Activated CD4-positive, alpha-beta memory T cell treated with anti-CD3 and anti-CD28 coated beads for 36 hours (primary cell): ENCODE results near the gene EFNA3. TPM values are rescaled to one million over a fixed set of nuclear protein-coding genes. Genes with fewer than 3 reads are reported as not detected.
"Not testable (repeated sequence)": the region's sequence is repeated elsewhere in the genome, so short reads cannot be mapped to it uniquely, and the experiment has no call there.

Experiments used
- CTCF ChIA-PET: fragments of 350-600 bp; sonication (Branson Sonifier 250); formaldehyde crosslinking; loops from one replicate; lab custom pipeline; 2021; ENCODE audit warnings: antibody characterized with exemption, inconsistent platforms; lab: Charles Lee
- POLR2A ChIA-PET: fragments of 350-600 bp; sonication (Branson Sonifier 250); formaldehyde crosslinking; loops from one replicate; lab custom pipeline; 2021; ENCODE audit warnings: antibody characterized with exemption; lab: Charles Lee
- DNase-seq: peaks from one replicate; pipeline ENCODE4 v3.0.0-alpha.2; 2020
- H3K27ac Mint-ChIP-seq: one replicate; pipeline ENCODE4 v1.8.0; 2021; ENCODE audit warnings: mixed read lengths
- H3K27me3 Mint-ChIP-seq: one replicate; pipeline ENCODE4 v1.8.0; 2021; ENCODE audit warnings: mixed read lengths
- H3K36me3 Mint-ChIP-seq: one replicate; pipeline ENCODE4 v1.8.0; 2021; ENCODE audit warnings: mixed read lengths
- H3K4me1 Mint-ChIP-seq: one replicate; pipeline ENCODE4 v1.8.0; 2021; ENCODE audit warnings: low read depth, mixed read lengths
- H3K4me3 Mint-ChIP-seq: one replicate; pipeline ENCODE4 v1.8.0; 2021; ENCODE audit warnings: mild to moderate bottlenecking, mixed read lengths
- H3K9me3 Mint-ChIP-seq: one replicate; pipeline ENCODE4 v1.8.0; 2021; ENCODE audit warnings: mixed read lengths
- intact Hi-C: fragments of 100-400 bp; cut with micrococcal nuclease; formaldehyde crosslinking; loops from one replicate; pipeline ENCODE4 v1.15.1; 2023
- total RNA-seq, 2 experiments: library from RNA; stranded (reverse); gene quantifications; one replicate each; pipeline ENCODE4 v1.2.3, GENCODE V29; 2021

The EFNA3 gene
- total RNA-seq, 2 experiments from 2014 or later: 2.4 to 2.6 TPM

DNA sequence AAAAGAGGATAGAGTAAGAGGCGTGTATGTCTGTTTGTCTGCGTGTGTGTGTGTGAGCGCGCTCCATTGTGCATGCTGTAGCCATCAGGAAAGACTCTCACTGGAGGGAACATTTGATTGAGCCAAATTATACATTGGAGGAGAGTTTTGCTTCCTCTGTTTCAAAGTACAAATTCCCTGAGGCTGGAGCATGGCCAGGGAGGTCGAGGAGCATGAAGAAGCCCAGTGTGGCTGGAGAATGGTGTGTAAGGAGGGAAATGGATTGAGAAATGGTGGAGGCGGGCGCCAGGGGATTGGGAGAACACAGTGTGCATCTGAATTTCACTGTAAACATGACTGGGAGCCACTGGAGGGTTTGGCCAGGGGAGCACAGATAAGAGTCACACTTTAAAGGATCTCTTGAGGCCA is 27.0 kb downstream of the EFNA3 start:
- Mint-ChIP-seq H3K4me3 (no peak overlapping the region), H3K27ac (no peak overlapping the region), H3K4me1 (no peaks in the 10 kb centered on the region), H3K36me3 (no peaks in the 10 kb centered on the region), H3K9me3 (no peaks in the 10 kb centered on the region), H3K27me3 (no peaks in the 10 kb centered on the region)
- POLR2A ChIA-PET: no interaction called here
- intact Hi-C loops: no loop called here
- no peak for DNase-seq
- CTCF ChIA-PET: no interaction called here

DNA sequence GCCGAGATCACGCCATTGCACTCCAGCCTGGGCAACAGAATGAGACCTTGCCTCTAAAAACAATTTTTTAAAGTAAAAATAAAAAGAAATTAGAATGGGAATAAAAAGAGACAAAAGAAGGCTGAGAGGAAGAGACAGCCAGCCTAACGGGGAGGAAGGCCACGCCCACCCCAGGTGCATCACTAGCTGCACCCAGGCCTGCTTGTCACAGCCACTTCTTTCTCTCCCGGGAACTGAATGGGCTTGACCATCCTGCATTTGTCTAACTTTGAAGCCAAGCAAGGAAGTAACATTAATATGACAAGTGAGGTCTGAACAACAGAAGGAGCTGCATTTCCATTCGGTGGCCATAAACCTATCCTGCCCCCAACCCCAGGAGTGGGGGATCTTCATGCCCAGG is 28.2 kb downstream of the EFNA3 start:
- no peak overlapping the region for H3K27ac Mint-ChIP-seq
- no peaks in the 10 kb centered on the region for H3K9me3 Mint-ChIP-seq
- H3K4me3 Mint-ChIP-seq: no peak overlapping the region
- no peaks in the 10 kb centered on the region for H3K36me3 Mint-ChIP-seq
- H3K27me3 Mint-ChIP-seq: no peaks in the 10 kb centered on the region
- no peaks in the 10 kb centered on the region for H3K4me1 Mint-ChIP-seq
- no peak for DNase-seq
- intact Hi-C loops: no loop called here
- ChIA-PET POLR2A (no interaction called here), CTCF (interaction anchor here (1.0 to 1.6 kb wide), 5 partner anchors 9 to 61 kb away, joined by 3 to 6 read pairs (median 4); no protein-coding TSS in a partner anchor)

DNA sequence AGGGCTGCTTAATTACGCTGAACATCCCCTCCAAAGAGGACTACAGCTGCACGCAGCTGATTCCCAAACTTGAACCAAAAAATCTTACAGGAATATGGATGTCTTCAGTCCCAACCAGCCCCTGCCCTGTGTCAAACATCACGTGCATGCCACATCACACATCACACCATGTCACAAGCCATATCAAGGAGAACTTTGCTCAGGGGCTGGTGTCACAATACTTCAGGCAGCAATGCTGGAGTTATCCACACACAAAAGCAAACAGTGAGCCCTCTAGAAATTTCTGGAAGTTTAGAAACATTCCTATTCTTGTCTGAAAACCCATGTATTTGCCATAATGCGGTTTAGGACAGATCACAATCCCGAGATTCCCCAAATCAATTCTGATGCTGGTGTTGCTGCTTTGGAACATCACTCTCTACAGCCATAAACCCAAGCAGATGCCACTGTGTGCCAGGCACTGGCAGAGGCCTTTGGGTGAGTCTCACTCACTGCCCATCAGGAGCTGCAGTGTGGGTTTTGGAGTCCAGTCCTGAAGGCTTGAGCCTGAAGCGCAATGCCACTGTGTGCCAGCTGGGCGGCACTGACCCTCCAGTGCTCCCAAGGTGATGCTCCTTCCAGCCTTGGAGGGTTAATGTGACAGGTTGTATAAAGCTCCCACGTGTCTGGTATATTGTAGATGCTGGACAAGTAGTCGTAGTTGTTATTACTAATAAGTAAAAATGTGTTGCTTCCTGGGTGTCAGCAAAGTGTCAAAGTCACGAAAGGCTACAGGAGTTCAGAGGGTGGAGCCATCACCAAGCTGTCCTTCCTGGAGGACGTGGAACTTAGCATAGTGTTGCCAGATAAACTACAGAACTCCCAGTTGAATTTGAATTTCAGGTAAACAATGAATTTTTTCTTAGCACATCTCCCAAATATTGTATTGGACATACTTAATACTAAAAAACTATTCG is 28.9 kb downstream of the EFNA3 start:
- CTCF ChIA-PET: interaction anchor here (1.0 to 1.6 kb wide), 6 partner anchors 8 to 70 kb away, joined by 3 to 6 read pairs (median 4); no protein-coding TSS in a partner anchor
- no peaks in the 10 kb centered on the region for H3K4me1 Mint-ChIP-seq
- no peak overlapping the region for H3K4me3 Mint-ChIP-seq
- no peak for DNase-seq
- POLR2A ChIA-PET: no interaction called here
- no peaks in the 10 kb centered on the region for H3K36me3 Mint-ChIP-seq
- intact Hi-C loops: no loop called here
- no peak overlapping the region for H3K27ac Mint-ChIP-seq
- H3K9me3 Mint-ChIP-seq: no peaks in the 10 kb centered on the region
- H3K27me3 Mint-ChIP-seq: no peaks in the 10 kb centered on the region

DNA sequence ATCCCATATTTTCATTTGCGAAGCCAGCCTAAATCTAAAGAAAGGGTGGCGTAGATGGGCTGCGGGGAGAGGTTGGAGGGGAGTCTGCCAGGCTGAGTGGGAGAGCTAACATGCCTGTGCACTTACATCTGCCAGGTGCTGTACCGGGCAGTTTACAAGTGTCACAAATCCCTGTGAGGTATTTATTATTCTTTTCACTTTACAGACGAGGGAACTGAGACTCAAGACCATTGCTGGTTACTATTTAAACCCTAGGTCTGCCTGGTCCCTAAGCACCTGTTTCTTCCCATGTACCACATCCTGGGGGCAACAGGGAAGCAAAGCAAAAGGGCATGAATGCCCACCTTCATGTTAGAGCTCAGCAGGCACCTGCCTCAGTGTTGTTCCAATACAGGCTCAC is 29.7 kb downstream of the EFNA3 start:
- Mint-ChIP-seq H3K4me1 (no peaks in the 10 kb centered on the region), H3K27ac (no peak overlapping the region)
- CTCF ChIA-PET: interaction anchor here (1.3 to 1.6 kb wide), 2 partner anchors 12 to 69 kb away, joined by 3 to 5 read pairs; no protein-coding TSS in a partner anchor

DNA sequence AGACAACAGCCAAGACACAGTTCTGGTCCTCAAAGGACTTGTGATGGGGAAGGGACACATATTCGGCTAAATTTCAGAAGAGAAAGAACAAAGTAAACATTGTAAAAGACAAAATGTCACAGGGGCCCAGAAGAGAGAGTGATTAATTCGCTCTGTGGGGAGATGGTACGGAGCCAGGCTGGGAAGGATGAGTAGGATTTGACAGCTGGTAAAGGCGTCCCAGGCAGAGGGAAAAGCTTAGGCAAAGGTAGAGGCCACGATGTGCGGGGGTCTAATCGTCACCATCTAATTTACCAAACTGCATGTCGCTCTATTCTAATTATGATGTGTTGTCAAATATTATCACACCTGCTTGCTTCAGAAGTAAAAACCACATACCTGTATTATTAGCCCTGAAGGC is 31.7 kb downstream of the EFNA3 start:
- intact Hi-C loops: no loop called here
- ChIA-PET CTCF (interaction anchor here (1.1 kb wide), 1 partner anchor 63 kb away, joined by 3 read pairs; the partner anchor contains the start of gene KRTCAP2), POLR2A (no interaction called here)
- Mint-ChIP-seq H3K36me3 (no peaks in the 10 kb centered on the region), H3K4me3 (no peak overlapping the region), H3K27ac (no peak overlapping the region), H3K27me3 (no peaks in the 10 kb centered on the region), H3K4me1 (no peaks in the 10 kb centered on the region), H3K9me3 (no peaks in the 10 kb centered on the region)
- no peak for DNase-seq

More for the DNA sequence above, 29.7 kb downstream of the EFNA3 start:
- intact Hi-C loops: no loop called here
- H3K36me3 Mint-ChIP-seq: no peaks in the 10 kb centered on the region
- H3K27me3 Mint-ChIP-seq: no peaks in the 10 kb centered on the region
- POLR2A ChIA-PET: no interaction called here
- DNase-seq: no peak
- no peaks in the 10 kb centered on the region for H3K9me3 Mint-ChIP-seq
- H3K4me3 Mint-ChIP-seq: no peak overlapping the region

DNA sequence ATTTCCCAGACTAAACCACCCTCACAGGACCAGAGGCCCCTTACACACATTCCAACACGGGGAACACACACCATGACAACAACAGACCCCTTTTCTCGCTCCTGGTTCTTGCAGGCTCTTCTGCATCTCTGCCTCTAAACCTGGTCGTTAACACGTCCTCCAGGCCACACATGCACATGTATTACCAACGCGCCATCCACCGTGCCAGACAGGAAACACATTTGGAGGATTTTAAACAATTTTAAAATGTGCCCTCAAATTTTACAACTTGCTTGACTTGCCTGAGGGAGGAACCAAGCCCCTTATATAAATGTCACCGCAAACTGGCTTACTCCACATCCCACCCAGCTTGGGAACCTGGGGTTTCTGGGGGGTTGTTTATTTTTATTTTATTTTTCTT is 32.2 kb downstream of the EFNA3 start:
- no peak for DNase-seq
- H3K4me1 Mint-ChIP-seq: no peaks in the 10 kb centered on the region
- intact Hi-C loops: no loop called here
- H3K36me3 Mint-ChIP-seq: no peaks in the 10 kb centered on the region
- H3K9me3 Mint-ChIP-seq: no peaks in the 10 kb centered on the region
- ChIA-PET CTCF (interaction anchor here (1.1 kb wide), 1 partner anchor 62 kb away, joined by 3 read pairs; the partner anchor contains the start of gene KRTCAP2), POLR2A (no interaction called here)
- H3K4me3 Mint-ChIP-seq: no peak overlapping the region
- no peak overlapping the region for H3K27ac Mint-ChIP-seq
- H3K27me3 Mint-ChIP-seq: no peaks in the 10 kb centered on the region

DNA sequence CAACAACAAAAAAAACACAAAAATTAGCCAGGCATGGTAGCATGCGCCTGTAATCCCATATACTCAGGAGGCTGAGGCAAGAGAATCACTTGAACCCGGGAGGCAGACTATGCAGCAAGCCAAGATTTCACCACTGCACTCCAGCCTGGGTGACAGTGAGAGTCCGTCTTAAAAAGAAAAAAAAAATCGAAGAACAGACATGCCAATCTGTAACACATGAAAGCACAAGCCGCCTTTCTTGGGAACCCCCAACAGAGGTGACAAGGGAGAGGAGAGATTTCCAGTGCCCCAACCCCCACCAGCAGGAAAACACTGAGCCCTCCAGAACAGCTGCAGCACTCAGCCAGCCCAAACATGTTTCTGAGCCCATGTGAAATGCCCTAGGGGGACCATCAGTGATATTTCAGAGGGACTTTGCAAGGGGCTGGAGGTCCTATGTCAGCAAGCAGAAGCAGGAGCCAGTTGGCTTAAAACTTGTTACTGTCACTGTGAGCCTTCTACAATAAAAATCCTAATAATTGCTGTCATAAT is 34.9 kb downstream of the EFNA3 start:
- ChIA-PET CTCF (no interaction called here), POLR2A (no interaction called here)
- Mint-ChIP-seq H3K4me1 (no peaks in the 10 kb centered on the region), H3K36me3 (no peaks in the 10 kb centered on the region), H3K9me3 (no peaks in the 10 kb centered on the region), H3K4me3 (no peak overlapping the region), H3K27ac (no peak overlapping the region), H3K27me3 (no peaks in the 10 kb centered on the region)
- intact Hi-C loops: no loop called here
- DNase-seq: no peak

DNA sequence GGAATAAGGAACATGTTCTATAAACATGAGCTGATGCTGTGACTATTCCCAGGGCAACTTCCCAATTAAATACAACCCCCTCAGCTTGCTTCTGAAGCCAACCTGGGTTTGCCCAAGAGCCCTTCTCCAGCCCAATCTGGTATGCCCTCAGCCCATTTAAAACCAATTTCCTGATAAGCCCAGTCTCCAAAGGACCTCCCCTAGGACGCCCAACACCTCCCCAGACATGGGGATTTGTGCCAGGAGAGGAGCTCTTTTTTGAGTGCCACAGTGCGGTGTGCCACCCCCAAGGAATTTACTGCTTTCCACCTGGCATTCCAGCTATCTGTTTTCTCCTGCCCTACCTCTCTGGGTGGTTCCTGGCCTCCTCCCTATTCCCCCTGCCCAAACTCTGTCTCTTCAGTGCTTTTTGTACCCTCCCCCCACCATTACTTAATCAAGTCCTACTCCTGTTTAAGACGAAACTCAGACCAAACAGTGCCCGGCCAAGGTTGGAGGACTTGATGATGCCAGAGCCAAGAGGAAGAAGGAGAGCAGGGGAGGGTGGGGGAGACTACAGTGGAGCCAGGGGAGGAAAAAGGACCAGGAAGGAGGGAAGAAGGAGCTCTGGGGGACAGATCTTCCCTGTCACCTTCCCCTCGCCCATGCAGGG is 37.6 kb downstream of the EFNA3 start:
- CTCF ChIA-PET: interaction anchor here (1.0 to 3.9 kb wide), 3 partner anchors 9 to 52 kb away, joined by 3 to 16 read pairs (median 5); no protein-coding TSS in a partner anchor
- Mint-ChIP-seq H3K27ac (no peak overlapping the region), H3K27me3 (no peaks in the 10 kb centered on the region), H3K4me3 (no peak overlapping the region), H3K4me1 (no peaks in the 10 kb centered on the region), H3K36me3 (no peaks in the 10 kb centered on the region), H3K9me3 (no peaks in the 10 kb centered on the region)
- POLR2A ChIA-PET: no interaction called here
- DNase-seq: no peak
- intact Hi-C loops: no loop called here

DNA sequence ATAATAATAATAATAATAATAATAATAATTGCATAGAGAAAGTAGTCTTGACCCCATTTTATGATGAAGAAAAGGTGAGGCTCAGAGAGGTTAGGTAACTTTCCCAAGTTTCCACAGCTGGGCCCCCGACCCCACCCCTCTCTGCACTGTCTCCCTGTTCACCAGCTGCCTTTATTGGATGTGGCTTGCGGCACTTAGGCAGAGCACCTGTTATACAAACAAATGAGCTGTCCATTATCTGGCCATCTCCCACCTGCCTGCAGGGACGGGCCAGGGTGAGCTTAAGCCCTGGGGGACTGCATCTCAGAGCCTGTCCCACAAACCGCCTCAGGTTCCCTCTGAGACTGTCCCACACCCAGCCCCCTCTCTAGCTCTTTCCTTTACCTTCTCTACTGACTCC is 39.0 kb downstream of the EFNA3 start:
- no peaks in the 10 kb centered on the region for H3K36me3 Mint-ChIP-seq
- DNase-seq: no peak
- H3K4me1 Mint-ChIP-seq: no peaks in the 10 kb centered on the region
- no peak overlapping the region for H3K27ac Mint-ChIP-seq
- H3K9me3 Mint-ChIP-seq: no peaks in the 10 kb centered on the region
- intact Hi-C loops: no loop called here
- CTCF ChIA-PET: interaction anchor here (1.6 to 3.9 kb wide), 2 partner anchors 26 to 49 kb away, joined by 3 to 16 read pairs; no protein-coding TSS in a partner anchor
- no peaks in the 10 kb centered on the region for H3K27me3 Mint-ChIP-seq
- no peak overlapping the region for H3K4me3 Mint-ChIP-seq
- POLR2A ChIA-PET: no interaction called here

DNA sequence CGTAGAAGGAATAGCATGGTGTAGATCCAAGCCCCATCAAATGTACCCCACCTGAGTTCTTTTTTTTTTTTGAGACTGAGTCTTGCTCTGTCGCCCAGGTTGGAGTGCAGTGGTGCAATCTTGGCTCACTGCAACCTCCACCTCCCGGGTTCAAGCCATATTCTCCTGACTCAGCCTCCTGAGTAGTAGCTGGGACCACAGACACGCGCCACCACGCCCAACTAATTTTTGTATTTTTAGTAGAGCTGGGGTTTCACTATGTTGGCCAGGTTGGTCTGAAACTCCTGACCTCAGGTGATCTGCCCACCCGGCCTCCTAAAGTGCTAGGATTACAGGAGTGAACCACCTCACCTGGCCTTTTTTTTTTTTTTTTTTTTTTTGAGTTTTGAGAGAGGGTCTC is 39.5 kb downstream of the EFNA3 start:
- H3K9me3 Mint-ChIP-seq, H3K4me3 Mint-ChIP-seq, H3K4me1 Mint-ChIP-seq, POLR2A ChIA-PET, H3K36me3 Mint-ChIP-seq, intact Hi-C loops, H3K27ac Mint-ChIP-seq, H3K27me3 Mint-ChIP-seq, DNase-seq: not testable (repeated sequence)
- CTCF ChIA-PET: interaction anchor here (1.6 to 3.9 kb wide), 2 partner anchors 26 to 49 kb away, joined by 3 to 16 read pairs; no protein-coding TSS in a partner anchor

DNA sequence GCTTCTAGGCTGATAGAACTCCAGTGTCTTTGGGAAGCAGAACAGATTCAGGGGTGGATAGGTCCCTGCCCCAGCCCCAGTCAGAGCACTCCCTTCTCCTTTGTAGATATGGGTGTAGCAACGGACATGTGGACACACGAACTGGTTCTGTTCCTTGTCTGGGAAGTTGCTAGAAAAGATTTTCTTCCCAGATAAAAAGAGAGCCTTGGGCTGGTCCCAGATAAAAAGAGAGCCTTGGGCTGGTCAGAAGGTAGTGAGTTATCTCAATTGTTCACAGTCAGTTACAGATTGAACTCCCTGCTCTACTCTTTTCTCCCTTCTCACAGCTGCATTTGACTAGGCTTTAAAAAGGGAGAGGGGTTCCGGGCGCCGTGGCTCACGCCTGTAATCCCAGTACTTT is 41.6 kb downstream of the EFNA3 start:
- no peaks in the 10 kb centered on the region for H3K9me3 Mint-ChIP-seq
- ChIA-PET CTCF (no interaction called here), POLR2A (no interaction called here)
- H3K27me3 Mint-ChIP-seq: peaks cover 2% of the 10 kb centered on the region
- no peak for DNase-seq
- H3K27ac Mint-ChIP-seq: no peak overlapping the region
- no peaks in the 10 kb centered on the region for H3K4me1 Mint-ChIP-seq
- intact Hi-C loops: no loop called here
- no peaks in the 10 kb centered on the region for H3K36me3 Mint-ChIP-seq
- no peak overlapping the region for H3K4me3 Mint-ChIP-seq

DNA sequence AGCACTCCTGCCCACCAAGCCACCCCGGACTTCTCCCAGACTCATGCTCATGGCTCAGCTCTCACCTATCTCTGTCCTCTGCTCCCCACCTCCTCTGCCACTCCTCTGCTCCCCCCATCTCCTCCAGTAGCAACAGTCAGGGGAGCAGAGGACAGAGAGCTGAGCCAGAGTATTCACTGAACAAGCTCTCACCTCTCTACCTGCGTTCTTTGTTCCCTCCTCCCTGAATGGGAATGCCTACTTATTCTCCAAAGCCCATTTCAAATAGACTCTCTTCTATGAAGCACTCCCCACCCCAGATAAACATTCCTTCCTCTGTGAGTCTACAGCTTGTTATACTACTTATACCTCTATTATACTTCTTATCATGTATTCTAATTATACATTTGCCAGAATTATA is 42.6 kb downstream of the EFNA3 start:
- ChIA-PET POLR2A (no interaction called here), CTCF (interaction anchor here (0.6 to 1.1 kb wide), 2 partner anchors 30 to 66 kb away, joined by 3 read pairs; no protein-coding TSS in a partner anchor)
- Mint-ChIP-seq H3K27ac (no peak overlapping the region), H3K9me3 (no peaks in the 10 kb centered on the region), H3K36me3 (no peaks in the 10 kb centered on the region), H3K4me1 (no peaks in the 10 kb centered on the region), H3K4me3 (no peak overlapping the region), H3K27me3 (peaks cover 4% of the 10 kb centered on the region)
- intact Hi-C loops: no loop called here
- DNase-seq: no peak
